Esophagus squamous epithelium (tissue), 5 donors: ENCODE results near the gene LEO1. TPM values are rescaled to one million over a fixed set of nuclear protein-coding genes. Genes with fewer than 3 reads are reported as not detected.

Experiments used
- DNase-seq: peaks from one replicate; lab custom pipeline; 2025; lab: John Stamatoyannopoulos, UW
- H3K27ac ChIP-seq, 4 donors: fragments of 200-600 bp; sonication (generic); one replicate each; pipeline ENCODE4 v1.5.1; 2016 to 2019; ENCODE audit warnings: mild to moderate bottlenecking in 1 of 4
- H3K27me3 ChIP-seq, 4 donors: fragments of 200-600 bp; sonication (generic); 1 replicate in 3 of 4; 2 replicates in 1 of 4; pipeline versions ENCODE4 v1.5.1 to v1.6.0; 2017 to 2021; ENCODE audit warnings: antibody characterized with exemption in 1 of 4
- H3K36me3 ChIP-seq, 3 donors: fragments of 200-600 bp; sonication (generic); one replicate each; pipeline ENCODE4 v1.5.1; 2016 to 2019
- H3K4me1 ChIP-seq, 3 donors: fragments of 200-600 bp; sonication (generic); one replicate each; pipeline ENCODE4 v1.5.1; 2017 to 2019
- H3K4me3 ChIP-seq, 4 donors: fragments of 200-600 bp; sonication (generic); 1 replicate in 3 of 4; 2 replicates in 1 of 4; pipeline ENCODE4 v1.5.1; 2016 to 2019; ENCODE audit warnings: mild to moderate bottlenecking in 2 of 4, moderate library complexity in 1 of 4
- H3K9me3 ChIP-seq, 3 donors: fragments of 200-600 bp; sonication (generic); one replicate each; pipeline ENCODE4 v1.5.1; 2016 to 2019
- POLR2A ChIP-seq, 4 donors: fragments of 450-650 bp; IDR thresholded peaks; one replicate each; pipeline ENCODE4 v1.6.1; 2017; ENCODE audit warnings: antibody characterized with exemption in 4 of 4, mild to moderate bottlenecking in 4 of 4, moderate library complexity in 3 of 4
- WGBS, 2 donors: methylation state at CpG; one replicate each; pipeline ENCODE4 v1.1.5; 2018; 5-methylcytosine and 5-hydroxymethylcytosine counted together
- intact Hi-C: fragments of 100-400 bp; cut with DNase I; formaldehyde crosslinking; loops from one replicate; pipeline ENCODE4 v1.15.0; 2022
- total RNA-seq, 4 donors: library from RNA; depleted of rRNA; stranded (reverse); fragments of >200 nt; gene quantifications; one replicate each; pipeline ENCODE4 v1.1.0, GENCODE V29; 2016
- TF ChIP-seq, protein P1 (sequence below), 6 experiments: fragments of 450-650 bp in 4 of 6; fragments of 200-600 bp in 2 of 6; sonication (generic) in 2 of 6; IDR thresholded peaks; one replicate each; pipeline ENCODE4 v1.5.1; 2016 to 2019; ENCODE audit warnings: antibody characterized with exemption in 6 of 6, mild to moderate bottlenecking in 4 of 6, moderate library complexity in 4 of 6
- donor health status: DM: yes; HTN: yes; CAD: no.

Gene LEO1
- total RNA-seq, 4 donors from 2014 or later, result 23.5 to 38.3 (median 32.4) TPM

DNA sequence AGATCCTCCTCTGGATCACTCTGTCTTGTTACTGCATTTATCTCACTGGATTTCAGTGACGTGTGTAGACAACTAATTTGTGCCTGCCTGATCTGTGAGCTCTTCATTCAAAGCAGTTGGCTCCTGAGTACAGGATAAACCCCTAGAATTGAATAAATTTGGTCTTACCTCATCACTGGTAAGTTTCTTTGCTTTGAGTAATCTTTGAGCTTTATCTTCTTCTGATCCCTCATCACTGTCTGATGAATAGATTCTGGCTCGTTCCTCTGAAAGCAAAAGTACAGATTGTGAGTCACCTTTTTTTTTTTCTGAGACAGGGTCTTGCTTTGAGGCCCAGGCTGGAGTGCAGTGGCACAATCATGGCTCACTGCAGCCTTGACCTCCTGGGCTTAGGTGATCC is 24.5 kb downstream of the LEO1 start:
- Histone ChIP-seq H3K36me3 (peaks cover 20 to 98% (median 40%) of the 10 kb centered on the region in 3 donors), H3K27ac (no peak overlapping the region), H3K4me3 (no peak overlapping the region), H3K9me3 (no peaks in the 10 kb centered on the region), H3K4me1 (no peaks in the 10 kb centered on the region), H3K27me3 (no peaks in the 10 kb centered on the region)
- 34 to 73% methylated on average over 2 of the region's 2 CpGs for WGBS, 2 donors
- TF ChIP-seq, protein P1, sequence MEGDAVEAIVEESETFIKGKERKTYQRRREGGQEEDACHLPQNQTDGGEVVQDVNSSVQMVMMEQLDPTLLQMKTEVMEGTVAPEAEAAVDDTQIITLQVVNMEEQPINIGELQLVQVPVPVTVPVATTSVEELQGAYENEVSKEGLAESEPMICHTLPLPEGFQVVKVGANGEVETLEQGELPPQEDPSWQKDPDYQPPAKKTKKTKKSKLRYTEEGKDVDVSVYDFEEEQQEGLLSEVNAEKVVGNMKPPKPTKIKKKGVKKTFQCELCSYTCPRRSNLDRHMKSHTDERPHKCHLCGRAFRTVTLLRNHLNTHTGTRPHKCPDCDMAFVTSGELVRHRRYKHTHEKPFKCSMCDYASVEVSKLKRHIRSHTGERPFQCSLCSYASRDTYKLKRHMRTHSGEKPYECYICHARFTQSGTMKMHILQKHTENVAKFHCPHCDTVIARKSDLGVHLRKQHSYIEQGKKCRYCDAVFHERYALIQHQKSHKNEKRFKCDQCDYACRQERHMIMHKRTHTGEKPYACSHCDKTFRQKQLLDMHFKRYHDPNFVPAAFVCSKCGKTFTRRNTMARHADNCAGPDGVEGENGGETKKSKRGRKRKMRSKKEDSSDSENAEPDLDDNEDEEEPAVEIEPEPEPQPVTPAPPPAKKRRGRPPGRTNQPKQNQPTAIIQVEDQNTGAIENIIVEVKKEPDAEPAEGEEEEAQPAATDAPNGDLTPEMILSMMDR (IDR thresholded peaks at IDR 0.05), result no peak
- no peak for TF ChIP-seq POLR2A (IDR thresholded peaks at IDR 0.05)
- DNase-seq, result no peak
- intact Hi-C loops, result no loop called here

DNA sequence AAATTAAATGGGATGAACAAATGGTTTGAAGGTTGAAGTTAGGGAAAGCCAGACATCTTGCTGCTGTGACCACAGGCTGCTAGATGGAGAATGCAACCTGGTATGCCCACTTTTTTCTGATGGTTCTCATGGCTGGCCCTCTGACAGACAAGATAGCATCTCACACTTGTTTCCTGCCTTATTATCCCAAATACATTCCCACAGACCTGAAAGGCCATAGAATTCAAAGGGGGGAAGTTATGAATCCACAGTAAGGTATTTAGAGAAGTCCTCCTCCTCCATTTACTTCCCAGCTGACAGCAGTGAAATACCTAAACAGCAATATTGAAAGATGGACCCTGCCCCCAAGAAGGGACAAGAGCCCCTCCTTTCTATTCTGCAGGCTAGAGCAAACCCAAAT is 32.4 kb downstream of the LEO1 start:
- H3K27me3 ChIP-seq, result no peaks in the 10 kb centered on the region
- peak overlapping the region in 2 of 4 donors; percentile 2 to 25 for H3K27ac ChIP-seq
- TF ChIP-seq, protein P1 (IDR thresholded peaks at IDR 0.05), result no peak
- TF ChIP-seq POLR2A (IDR thresholded peaks at IDR 0.05), result no peak
- DNase-seq, result no peak
- H3K4me3 ChIP-seq, result no peak overlapping the region
- peaks cover 0 to 14% (median 8%) of the 10 kb centered on the region in 3 donors for H3K4me1 ChIP-seq
- H3K9me3 ChIP-seq, result no peaks in the 10 kb centered on the region
- H3K36me3 ChIP-seq, result peaks cover 0 to 91% (median 0%) of the 10 kb centered on the region in 3 donors
- intact Hi-C loops, result no loop called here

DNA sequence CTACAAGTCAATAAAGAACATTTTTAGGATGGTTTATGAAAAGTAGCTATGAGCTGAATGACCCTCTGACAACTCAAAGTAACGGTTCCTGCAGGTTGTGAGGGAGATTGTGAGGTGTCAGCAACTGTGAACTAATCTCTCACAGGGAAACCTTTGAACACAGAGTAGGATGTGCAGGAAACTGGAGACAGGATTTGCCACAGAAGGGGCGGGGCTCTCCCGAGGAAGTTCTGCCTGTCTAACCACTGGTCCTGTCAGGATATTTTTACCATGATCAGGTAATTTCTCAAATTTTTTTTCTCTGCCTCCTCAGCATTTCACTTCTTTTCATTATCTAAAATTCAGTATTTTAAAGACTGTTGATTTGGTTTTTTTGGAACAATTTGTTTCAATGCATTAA is 33.3 kb downstream of the LEO1 start:
- no peaks in the 10 kb centered on the region for H3K27me3 ChIP-seq
- H3K4me1 ChIP-seq, result peaks cover 0 to 14% (median 8%) of the 10 kb centered on the region in 3 donors
- no peak overlapping the region for H3K27ac ChIP-seq
- H3K36me3 ChIP-seq, result peaks cover 0 to 86% (median 0%) of the 10 kb centered on the region in 3 donors
- no peak overlapping the region for H3K4me3 ChIP-seq
- 65 to 71% methylated on average over 3 of the region's 3 CpGs for WGBS, 2 donors
- DNase-seq, result no peak
- intact Hi-C loops, result no loop called here
- no peaks in the 10 kb centered on the region for H3K9me3 ChIP-seq
- no peak for TF ChIP-seq POLR2A (IDR thresholded peaks at IDR 0.05)
- TF ChIP-seq, protein P1 (IDR thresholded peaks at IDR 0.05), result no peak

DNA sequence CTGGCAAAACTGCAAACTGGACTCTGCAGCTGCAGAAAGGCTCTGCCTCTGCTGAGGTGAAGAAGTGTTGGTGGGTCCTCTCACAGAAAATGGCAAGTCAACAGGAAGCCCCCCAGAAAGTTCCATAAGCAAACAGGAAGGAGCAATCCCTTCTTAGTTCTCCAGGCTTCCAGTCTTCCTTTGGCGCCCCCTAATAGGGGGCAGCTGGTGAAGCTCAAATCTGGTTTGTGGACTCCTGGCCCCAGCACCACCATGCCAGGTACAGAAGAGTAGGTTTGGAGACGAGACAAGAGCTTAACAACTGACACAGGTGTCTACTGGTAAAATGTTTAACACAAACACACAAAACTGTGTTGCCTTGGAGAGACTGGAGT is 35.5 kb downstream of the LEO1 start:
- Histone ChIP-seq H3K27ac (no peak overlapping the region), H3K9me3 (no peaks in the 10 kb centered on the region), H3K27me3 (no peaks in the 10 kb centered on the region), H3K36me3 (peaks cover 0 to 82% (median 0%) of the 10 kb centered on the region in 3 donors), H3K4me1 (peaks cover 0 to 14% (median 8%) of the 10 kb centered on the region in 3 donors), H3K4me3 (no peak overlapping the region)
- no peak for DNase-seq
- TF ChIP-seq, protein P1 (IDR thresholded peaks at IDR 0.05), result no peak
- no peak for TF ChIP-seq POLR2A (IDR thresholded peaks at IDR 0.05)
- 90 to 100% methylated on average over 1 to 2 of the region's 2 CpGs for WGBS, 2 donors
- intact Hi-C loops, result no loop called here

DNA sequence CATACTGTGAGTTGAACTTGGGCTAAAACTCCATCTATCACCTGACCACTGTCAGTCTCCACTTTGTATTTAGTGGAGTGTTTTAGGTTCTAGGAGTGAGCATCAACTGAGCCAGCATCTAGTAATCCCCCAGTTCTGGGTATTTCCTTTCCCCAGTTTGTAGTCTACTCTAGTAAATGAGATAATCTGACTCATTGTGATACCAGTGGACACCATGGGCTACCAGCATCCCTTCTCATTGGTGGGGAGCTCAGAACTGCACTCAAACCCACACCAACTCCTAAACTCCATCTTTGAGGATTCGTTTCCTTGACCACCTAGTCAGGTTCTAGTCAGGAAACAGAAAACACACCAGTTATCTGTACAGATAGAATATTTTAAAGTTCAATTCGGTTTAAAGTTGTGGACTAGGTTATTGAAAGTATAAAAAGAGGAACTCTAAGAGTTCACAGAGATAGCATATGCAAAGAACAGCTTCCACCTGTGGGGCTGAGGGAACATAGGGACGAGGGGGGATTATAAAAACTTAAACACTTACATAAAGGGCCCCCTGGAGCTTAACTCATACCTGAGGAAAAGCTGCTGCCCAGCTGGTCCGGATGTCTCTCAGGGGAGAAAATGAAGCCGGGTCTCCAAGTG is 36.0 kb downstream of the LEO1 start:
- Histone ChIP-seq H3K4me1 (peaks cover 0 to 14% (median 8%) of the 10 kb centered on the region in 3 donors), H3K27ac (no peak overlapping the region), H3K36me3 (peaks cover 0 to 82% (median 0%) of the 10 kb centered on the region in 3 donors), H3K9me3 (no peaks in the 10 kb centered on the region), H3K4me3 (no peak overlapping the region), H3K27me3 (no peaks in the 10 kb centered on the region)
- WGBS, 2 donors, result 72 to 75% methylated on average over 5 of the region's 5 CpGs
- intact Hi-C loops, result no loop called here
- DNase-seq, result no peak
- TF ChIP-seq, protein P1 (IDR thresholded peaks at IDR 0.05), result no peak
- no peak for TF ChIP-seq POLR2A (IDR thresholded peaks at IDR 0.05)
